HTR-8/SVneo (cell line): ENCODE data around the gene COMMD7.

Experiments used
- DNase-seq: peaks from one replicate; pipeline ENCODE4 v3.0.0; 2011; ENCODE audit warnings: low spot score, mixed read lengths; ENCODE audit not compliant: insufficient read length
- FAIRE-seq: peaks from 2 replicates; lab custom pipeline; 2011; peaks lifted over from hg19 to GRCh38; lab: Jason Lieb, UNC

The COMMD7 gene

GRCh38 chr20:32682508-32682987, 60.7 kb downstream of the COMMD7 start:
- DNase-seq = no peak
- FAIRE-seq = no peak

DNA sequence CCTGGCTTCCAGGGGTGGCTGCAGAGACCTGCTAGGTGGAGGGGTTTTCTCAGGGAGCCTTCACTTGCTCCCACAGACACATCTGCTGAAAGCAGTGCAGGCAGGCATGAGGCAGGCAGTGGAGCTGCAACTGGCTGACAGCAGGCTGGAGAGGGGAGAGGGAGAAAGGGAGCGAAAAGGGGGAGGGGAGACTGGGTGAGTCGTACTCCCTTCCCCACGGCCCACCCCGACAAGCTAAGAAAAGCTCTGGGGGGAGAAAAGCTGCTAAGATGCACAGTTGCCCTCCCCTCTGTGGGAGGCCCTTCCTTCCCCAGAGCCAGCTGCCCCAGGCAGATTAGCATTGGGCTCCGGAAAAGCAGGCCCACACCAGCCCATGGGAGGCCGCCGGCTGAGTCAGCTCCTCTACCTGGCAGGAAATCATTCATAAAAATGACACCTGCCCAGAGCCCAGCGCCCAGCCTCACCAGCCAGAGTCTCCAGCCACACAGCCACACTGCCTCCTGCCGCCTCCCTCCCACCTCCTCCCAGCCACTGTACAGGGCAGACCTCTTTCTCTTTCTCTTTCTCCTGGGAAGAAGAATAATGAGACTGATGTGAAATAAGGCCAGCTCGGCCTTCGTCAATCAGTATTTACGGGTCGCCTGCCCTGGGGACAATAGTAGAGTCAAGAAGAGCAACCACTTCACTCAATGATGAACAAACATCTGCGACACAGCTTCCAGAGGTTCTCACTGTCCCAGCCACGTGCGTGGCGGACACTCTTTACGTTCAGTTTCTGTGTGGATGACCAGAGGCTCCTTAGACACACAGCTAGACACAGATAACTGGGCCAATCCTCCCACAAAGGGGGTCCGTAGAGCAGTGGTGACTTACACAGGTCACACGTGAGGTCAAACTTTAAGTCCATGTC, 61.8 kb downstream of the COMMD7 start:
- no peak for DNase-seq
- FAIRE-seq = no peak

DNA sequence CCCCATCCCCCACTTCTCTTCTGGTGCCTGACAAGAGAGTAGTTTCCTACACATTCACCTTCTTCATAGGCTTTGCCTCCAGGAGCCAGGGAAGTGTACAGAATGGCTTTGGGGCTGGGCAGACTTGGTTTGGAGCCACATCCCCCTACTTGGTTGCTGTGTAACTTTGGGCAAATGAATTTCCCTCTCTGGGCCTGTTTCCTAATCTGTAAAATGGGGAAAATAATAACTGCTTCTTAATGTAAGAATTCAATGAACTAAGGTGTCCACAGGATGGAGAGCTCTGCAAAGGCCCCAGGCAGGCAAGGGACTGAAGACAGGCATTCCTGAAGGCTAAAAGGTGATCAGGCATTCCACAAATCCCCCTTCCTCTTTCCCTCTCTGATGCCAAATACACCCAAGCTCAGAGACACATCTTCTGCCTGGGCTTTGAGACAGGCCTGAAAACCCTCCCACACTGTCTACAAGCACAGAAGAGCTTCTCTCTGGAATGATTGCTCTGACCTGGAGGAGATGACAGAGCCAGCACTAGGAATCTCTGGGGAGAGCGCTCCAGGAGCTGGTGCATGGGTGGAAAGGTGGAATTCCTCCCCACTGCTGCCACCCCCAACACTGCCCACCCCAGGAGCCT, 62.6 kb downstream of the COMMD7 start:
- no peak for DNase-seq
- FAIRE-seq = no peak

- no peak for FAIRE-seq
These were observed 64.3 kb downstream of the COMMD7 start for GRCh38 chr20:32678948-32679347.

DNA sequence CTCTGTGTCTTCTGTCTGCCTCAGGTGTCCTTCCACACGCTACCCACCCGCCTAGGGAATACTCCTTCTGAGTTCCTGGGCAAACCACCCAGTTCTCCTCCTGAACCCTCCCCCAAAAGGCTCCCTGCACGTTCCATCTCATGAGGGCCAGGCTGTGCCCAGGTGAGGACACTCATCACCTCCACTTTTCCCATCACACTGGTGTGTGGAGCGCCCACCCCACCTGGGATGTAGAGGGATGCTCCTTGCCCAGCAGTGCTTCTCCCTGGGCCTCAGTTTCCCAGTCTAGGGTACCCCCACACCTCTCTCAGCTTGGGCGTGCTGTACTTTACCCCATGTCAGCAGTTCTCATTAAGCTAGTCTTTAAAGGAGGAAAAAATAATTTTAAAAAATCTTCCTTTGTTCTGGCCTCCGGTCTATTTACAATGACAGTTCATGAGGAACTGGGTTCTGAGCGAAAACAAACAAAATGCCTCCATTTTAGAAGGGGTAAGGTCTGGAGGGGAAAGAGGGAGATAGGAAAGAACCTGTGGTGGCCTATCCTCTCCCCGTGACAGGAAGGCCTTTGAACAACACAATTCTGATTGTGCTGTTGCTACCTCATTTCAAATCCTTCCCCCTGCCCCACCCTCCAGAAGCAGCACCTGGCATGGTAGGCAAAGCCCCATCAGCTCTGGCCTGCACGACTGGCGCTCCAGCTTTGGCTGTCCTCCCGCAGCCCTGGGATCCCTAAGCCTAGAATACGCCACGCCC, 67.9 kb downstream of the COMMD7 start:
- FAIRE-seq (no peak), DNase-seq (no peak)

More at GRCh38 chr20:32678948-32679347, 64.3 kb downstream of the COMMD7 start:
- no peak for DNase-seq

DNA sequence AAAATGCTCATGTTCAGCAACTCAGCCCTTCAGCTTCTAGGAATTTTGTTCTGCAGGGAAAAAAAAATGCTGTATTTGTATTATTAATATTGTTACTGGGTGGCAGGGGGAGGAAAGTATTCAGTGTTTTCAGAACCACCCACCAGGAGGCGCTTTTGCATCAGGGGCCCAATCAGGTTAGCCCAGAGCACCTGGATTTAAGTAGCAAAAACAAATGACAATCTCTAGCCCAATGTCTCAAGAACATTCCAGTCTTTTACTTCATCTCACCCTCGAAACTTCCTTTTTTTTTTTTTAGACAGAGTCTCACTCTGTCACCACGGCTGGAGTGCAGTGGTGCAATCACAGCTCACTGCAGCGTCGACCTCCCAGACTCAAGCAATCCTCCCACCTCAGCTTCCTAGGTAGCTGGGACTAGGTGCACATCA, 68.9 kb downstream of the COMMD7 start:
- DNase-seq = peak; percentile 78
- FAIRE-seq = no peak

GRCh38 chr20:32672982-32673851, 70.0 kb downstream of the COMMD7 start:
- DNase-seq (no peak), FAIRE-seq (no peak)

GRCh38 chr20:32672394-32672981, 70.8 kb downstream of the COMMD7 start:
- no peak for DNase-seq

GRCh38 chr20:32670773-32671455, 72.4 kb downstream of the COMMD7 start:
- DNase-seq (no peak), FAIRE-seq (no peak)

More at GRCh38 chr20:32672394-32672981, 70.8 kb downstream of the COMMD7 start:
- FAIRE-seq = no peak

- DNase-seq (no peak), FAIRE-seq (no peak)
These were observed 76.2 kb downstream of the COMMD7 start for GRCh38 chr20:32667027-32667426.

GRCh38 chr20:32664678-32665159, 78.5 kb downstream of the COMMD7 start:
- DNase-seq (no peak), FAIRE-seq (no peak)

GRCh38 chr20:32664012-32664677, 79.1 kb downstream of the COMMD7 start:
- FAIRE-seq (no peak), DNase-seq (no peak)

- FAIRE-seq = no peak
- DNase-seq = no peak
These were observed 79.8 kb downstream of the COMMD7 start for GRCh38 chr20:32663335-32664011.

DNA sequence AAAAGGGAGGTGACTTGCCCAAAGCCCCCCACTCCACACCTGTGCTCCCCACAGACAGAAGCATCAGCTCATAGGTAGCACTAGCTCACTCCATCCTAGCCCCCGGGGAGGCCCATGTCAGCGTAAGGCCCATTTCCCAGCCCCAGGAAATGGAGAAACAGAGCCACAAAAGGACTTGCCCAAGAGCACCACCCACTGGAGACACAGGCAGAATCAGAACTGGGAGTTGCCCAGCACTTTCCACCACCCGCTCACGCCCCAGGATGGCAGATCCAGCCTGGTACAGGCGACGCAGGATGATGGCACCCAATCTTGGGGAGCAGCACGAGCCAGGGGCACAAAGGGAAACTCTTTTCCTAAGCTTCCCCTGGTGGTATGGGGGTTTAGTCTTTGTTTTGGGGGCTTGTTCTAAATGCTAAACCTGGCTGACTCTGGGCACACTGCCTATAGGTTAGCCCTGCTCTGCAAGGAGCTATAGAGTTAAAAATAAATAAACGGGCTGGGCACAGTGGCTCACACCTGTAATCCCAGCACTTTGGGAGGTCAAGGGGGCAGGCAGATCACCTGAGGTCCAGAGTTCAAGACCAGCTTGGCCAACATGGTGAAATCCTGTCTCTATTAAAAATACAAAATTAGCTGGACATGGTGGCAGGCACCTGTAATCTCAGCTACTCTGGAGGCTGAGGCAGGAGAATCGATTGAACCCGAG, 81.3 kb downstream of the COMMD7 start:
- no peak for FAIRE-seq
- DNase-seq = no peak

DNA sequence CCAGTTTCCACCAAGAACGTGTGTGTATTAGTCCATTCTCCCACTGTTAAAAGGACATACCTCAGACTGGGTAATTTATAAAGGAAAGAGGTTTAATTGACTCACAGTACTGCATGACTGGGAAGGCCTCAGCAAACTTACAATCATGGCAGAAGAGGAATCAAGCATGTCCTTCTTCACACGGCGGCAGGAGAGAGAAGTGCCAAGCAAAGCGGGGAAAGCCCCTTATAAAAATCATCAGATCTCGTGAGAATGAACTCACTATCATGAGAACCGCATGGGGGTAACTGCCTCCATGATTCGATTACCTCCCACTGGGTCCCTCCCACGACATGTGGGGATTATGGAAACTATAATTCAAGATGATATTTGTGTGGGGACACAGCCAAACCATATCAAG, 82.6 kb downstream of the COMMD7 start:
- FAIRE-seq (no peak), DNase-seq (no peak)

GRCh38 chr20:32656827-32657226, 86.4 kb downstream of the COMMD7 start:
- FAIRE-seq (no peak), DNase-seq (no peak)
